GM12874 (cell line): ENCODE measurements around the gene SEMA3D.

Experiments
- TF ChIP-seq, protein P1 (sequence below): IDR thresholded peaks from 2 replicates; pipeline ENCODE4 v1.5.1; 2011; ENCODE audit warnings: low read depth, mild to moderate bottlenecking, control low read depth, low read length, moderate library complexity; ENCODE audit not compliant: insufficient read depth

SEMA3D gene

DNA sequence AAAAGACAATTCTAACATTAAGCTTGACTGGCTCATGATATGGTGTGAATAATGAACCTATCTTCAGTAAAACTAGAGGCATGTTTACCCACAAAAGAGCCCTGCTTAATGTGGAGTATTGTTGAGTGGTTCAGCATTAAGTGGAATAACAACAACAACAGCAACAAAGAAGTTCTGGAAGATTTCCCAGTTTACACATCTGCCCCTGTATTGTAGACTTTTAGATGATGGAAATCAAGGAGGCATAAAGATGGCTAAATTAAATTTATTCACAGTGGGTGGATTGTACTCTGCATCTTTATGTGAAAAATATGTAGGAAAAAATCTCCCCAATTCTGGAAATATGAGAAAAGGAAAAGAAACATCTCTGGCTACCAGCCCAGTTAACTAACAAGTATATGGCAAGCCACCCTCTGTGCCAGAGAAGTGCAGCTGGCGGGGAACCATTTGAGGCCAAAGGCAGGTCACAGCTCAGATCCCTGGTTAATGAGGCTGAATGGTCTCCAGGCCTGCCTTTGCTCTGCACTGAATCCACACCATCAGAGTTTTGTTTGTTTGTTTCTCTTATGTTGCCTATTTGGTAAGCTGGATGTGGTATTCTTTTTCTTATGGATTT, 186.0 kb downstream of the SEMA3D start:
- TF ChIP-seq, protein P1, sequence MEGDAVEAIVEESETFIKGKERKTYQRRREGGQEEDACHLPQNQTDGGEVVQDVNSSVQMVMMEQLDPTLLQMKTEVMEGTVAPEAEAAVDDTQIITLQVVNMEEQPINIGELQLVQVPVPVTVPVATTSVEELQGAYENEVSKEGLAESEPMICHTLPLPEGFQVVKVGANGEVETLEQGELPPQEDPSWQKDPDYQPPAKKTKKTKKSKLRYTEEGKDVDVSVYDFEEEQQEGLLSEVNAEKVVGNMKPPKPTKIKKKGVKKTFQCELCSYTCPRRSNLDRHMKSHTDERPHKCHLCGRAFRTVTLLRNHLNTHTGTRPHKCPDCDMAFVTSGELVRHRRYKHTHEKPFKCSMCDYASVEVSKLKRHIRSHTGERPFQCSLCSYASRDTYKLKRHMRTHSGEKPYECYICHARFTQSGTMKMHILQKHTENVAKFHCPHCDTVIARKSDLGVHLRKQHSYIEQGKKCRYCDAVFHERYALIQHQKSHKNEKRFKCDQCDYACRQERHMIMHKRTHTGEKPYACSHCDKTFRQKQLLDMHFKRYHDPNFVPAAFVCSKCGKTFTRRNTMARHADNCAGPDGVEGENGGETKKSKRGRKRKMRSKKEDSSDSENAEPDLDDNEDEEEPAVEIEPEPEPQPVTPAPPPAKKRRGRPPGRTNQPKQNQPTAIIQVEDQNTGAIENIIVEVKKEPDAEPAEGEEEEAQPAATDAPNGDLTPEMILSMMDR: no peak

- TF ChIP-seq, protein P1: no peak
Observed at GRCh38 chr7:84999450-84999849, 187.4 kb downstream of the SEMA3D start.

DNA sequence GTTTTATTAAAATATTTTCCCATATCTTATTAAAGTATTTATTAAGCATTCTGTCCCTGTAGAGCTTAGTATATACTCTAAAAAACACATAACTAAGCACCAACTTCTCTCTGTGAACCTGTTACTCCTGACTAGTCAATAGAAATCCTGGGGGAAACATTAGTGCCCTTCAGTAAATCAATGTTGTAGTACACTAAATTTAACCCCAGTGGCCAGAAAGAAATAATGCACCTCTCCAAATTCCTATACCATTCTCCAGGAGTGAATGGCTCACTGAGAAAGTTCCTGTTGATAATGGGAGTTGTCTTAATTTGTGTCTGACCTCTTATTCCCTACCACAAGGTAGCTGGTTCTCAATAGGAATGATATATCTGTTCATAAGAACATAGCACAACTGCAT, 188.2 kb downstream of the SEMA3D start:
- TF ChIP-seq, protein P1: no peak

- TF ChIP-seq, protein P1: no peak
Observed at GRCh38 chr7:84997626-84998025, 189.2 kb downstream of the SEMA3D start.

GRCh38 chr7:84985073-84985784, 201.6 kb downstream of the SEMA3D start:
- TF ChIP-seq, protein P1: no peak

GRCh38 chr7:84982199-84982598, 204.7 kb downstream of the SEMA3D start:
- TF ChIP-seq, protein P1: no peak

DNA sequence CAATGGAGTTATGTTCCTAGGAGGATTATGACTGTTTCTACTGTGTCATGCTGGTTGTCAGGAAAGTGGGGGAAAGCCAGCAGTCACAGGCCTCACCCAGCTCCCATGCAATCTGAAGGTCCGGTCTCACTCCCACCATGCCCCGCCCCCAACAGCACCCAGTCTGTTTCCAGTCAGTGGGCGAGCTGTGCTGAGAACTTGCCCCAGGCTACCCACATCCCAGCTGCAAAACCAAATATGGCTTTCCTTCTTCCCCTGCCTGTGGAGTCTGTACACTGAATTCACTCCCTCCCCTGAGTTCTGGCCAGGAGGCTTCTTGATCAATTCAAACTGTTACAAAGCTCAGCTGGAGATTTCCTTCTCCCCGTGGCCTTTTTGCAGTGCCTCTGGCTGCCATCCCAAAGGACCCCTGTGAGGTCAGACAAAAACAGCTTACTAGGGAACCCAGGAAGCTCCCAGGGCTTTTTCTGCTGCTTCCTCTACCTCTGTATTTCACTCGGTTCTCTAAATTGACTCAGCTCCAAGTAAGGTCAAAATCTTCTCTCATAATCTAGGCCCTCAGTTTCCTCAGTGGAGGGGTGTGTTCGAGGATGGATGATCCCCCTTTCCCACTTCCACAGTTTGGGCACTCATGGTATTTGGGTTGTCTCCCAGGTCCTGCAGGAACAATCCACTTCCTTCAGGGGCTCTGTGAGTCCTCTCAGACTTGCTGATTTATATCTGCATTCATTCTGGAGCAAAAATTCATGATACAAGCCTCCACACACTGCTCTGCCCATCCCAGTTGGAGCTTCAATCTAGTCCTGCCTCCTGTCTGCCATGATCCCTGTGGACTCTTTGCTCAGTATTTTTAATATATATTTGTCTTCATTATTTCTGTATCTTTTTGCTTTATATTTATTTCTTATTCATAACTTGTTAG, 205.5 kb downstream of the SEMA3D start:
- TF ChIP-seq, protein P1: no peak
